DMS114 treated with DMSO at 0.1 percent for 48 hours (cell line): ENCODE results near the gene TRERF1.

Experiments
- DNase-seq: peaks from one replicate; lab custom pipeline; 2025; ENCODE audit not compliant: unreplicated experiment; lab: John Stamatoyannopoulos, UW

The TRERF1 gene

DNA sequence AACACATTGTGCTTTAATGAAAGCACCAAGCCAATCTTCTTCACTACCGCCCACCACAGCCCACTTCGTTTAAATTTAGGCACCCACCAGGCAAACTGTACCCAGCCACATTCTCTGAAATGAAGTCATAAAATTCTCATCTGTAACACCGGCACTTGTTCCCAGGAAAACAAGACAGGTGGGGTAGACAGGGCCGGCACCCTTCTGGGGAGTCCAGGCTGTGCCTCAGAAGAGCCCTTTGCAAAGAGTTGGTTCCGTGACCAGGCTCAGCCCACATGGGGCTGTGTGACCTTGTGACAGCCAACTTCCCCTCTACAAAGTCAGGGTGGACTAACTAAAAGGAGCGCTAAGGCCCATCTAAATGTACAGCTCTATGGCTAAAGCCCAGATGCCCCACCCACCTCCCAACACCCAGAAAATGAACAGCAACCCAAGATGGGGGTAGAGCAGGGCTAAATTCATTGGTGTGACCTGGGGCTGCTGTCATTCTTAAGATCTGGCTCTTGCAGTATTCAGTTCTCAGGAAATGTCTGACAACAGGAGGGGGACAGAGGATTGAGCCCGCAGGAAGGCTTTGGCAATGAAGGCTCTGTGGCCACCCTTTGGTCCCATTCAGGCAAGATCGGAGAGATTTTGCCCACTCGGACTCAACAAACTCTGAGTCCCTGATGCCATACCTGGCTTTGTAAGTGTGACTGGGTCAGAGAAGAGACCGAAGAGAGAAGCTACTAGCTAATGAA is 56.7 kb downstream of the TRERF1 start:
- DNase-seq, result no peak

DNA sequence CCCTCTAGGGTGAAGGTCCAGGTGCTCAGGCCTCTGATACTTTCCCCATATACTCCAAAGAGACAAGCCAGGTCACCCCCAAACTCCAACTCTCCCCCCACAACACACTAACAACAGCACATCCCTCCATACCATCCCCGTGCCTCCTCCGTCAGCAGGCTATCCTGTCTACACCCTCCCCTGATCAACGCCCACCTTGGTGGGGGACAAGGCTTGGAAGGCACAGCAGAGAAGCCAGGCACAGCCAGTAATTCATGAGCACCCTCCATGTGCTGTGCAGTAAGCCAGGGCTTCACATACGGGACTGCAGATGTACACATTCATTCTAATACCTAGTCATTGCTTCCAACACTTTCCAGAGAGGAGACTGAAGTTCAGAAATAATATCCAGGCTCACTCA is 57.6 kb downstream of the TRERF1 start:
- DNase-seq, result no peak

DNA sequence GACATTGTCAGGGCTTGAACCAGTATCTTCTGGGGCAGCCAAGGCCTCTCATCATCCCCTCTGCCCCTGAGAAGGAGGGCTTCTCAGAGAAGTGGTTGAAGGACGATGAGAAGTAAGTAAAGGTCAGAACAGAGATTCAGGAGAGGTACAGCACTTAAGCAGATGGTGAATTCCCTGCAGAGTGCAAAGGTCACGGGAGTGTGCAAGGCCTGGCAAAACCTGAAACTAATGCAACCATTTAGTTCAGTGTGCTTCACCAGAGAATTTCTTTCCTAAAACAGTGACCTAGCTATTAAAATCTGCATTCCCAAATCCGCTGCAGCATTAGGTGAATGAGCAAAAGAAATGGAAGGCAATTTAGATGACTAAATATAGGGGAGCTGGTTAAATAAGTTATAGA is 58.4 kb downstream of the TRERF1 start:
- DNase-seq, result no peak

DNA sequence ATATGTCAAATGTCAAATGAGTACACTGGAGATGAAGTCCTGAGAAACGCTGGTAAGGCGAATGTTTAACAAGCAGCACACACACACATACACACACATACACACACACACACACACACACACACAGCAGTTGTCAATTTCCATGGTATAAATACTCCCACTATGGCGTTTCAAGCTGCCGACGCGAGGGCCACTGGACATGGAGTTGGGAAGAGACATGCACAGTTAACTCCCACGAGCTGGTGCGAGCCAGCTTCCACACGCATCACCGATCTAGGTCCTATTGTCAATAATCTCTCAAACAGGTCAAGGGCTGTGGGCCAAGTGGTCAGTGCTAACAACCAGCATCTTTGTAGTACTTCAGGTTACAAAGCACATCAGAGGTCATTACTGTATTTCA is 58.9 kb downstream of the TRERF1 start:
- no peak for DNase-seq

DNA sequence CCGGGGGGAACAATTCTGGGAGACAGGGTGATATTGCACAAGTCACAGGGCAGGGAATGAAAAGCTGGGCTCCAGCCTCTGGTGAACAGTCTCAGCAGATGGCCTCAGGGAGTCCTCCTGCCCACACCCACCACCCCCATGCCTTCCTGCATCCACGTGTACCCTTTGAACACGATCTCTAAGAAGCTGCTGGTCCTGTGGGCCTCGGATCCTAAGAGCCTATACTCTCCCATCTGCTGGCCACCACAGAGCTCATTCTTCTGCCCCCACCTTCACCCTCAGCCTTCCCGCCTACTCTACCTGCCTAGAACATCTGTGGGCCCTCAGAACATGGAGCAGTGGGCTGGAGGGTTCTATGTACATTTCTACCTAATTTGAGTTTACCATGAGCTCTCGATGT is 60.3 kb downstream of the TRERF1 start:
- no peak for DNase-seq

DNA sequence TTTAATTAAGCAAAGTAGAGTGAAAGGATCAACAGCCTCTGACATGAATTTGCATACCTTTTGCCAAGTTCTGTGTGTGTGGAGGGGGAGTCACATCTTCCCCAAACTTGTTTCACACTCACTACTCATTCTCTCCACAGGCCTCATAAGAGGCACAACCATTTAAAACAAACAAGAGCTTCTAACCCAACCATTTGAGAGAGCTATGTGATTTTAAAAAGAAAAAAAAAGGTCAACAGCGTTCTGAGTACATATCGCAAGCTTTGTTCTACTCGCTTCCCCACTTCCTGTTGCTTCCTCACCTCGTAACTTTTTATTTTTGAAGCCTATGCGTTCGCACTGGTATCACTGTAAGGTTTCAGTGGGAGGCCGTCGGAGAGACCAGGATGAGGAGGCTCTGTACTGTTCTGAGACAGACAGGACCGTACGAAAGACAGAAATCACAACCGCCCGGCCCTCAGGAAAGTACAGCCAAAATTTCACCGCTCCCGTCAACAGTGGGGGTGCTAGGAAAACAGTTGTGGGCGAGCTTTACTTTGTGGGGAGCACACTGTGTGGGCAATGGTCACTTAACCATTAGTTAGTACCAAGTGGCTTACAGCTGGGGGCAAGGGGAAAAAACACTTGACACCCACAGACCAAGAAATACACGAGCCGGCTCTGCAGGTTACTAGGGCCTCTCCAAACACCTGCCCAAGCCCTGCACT is 61.3 kb downstream of the TRERF1 start:
- no peak for DNase-seq

DNA sequence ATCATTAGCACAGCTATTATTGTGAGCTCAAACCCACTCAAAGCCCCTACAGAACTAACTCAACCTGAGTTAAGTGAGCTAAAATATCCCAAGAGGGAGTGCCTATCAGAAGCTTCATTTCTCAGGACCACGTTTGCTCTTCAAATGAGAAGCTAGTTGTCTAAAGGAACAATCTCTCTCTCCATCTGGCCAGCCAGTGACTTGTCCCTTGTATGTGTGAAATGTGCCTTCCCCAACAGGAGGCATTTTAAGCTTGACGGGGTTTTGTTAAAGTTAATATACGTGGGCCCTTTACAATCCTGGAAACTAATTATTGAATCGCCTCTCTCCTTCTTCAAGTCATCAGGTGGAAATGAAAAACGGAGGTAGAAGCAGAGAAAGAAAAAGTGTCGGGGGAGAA is 62.0 kb downstream of the TRERF1 start:
- no peak for DNase-seq

DNA sequence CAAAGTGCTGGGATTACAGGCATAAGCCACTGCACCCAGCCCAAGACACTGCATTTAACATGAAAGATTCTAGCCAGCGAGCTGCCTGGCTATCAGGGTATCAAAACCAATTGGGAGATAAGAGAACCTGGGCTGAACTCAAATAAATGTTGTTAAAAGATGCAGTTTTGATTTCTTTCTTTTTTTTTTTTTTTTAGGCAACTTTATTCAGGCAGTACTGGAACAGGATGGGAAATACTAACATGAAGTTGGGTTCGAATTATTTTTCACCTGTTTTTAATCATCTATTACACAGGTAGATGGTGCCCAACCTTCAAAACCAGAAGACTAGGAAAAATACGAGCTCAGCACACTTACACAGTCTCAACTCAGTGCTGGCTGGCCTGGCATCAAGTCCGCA is 63.7 kb downstream of the TRERF1 start:
- no peak for DNase-seq

DNA sequence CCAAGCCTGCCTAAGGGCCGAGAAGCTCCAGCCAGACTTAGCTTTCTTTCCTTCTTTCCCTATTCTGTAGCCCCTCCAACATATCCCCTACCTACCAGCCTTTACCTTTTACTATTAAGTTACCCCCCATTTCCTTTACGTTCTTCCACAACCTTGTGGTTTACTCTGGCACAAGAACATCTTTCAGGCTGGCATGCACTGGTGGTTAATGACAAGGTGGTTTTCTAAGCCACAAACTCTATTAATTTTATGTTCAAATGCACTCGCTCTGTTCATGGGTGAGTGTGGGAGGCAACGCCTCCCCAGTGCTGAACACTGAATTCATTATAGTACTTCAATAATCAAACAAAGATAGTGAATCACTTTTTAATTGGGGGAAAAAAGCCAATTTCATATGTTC is 64.4 kb downstream of the TRERF1 start:
- no peak for DNase-seq

DNA sequence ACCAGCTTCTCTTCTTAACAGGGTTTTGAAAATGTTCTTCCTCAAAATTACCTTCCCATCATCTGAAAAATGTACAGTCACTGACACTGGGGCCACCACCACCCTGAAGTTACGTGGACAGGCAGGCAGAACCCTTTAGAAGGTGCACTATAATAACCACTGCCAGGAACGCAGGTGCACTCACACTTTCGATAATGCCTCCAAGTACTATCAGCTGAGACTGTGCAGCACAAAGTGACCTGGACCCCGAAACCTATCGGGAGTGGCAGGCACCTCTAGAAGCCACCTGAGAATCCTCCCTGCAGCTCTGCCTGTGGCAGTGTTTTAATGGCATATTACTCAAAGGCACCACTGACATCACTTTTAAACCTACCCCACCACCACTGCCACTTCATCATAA is 66.4 kb downstream of the TRERF1 start:
- no peak for DNase-seq

DNA sequence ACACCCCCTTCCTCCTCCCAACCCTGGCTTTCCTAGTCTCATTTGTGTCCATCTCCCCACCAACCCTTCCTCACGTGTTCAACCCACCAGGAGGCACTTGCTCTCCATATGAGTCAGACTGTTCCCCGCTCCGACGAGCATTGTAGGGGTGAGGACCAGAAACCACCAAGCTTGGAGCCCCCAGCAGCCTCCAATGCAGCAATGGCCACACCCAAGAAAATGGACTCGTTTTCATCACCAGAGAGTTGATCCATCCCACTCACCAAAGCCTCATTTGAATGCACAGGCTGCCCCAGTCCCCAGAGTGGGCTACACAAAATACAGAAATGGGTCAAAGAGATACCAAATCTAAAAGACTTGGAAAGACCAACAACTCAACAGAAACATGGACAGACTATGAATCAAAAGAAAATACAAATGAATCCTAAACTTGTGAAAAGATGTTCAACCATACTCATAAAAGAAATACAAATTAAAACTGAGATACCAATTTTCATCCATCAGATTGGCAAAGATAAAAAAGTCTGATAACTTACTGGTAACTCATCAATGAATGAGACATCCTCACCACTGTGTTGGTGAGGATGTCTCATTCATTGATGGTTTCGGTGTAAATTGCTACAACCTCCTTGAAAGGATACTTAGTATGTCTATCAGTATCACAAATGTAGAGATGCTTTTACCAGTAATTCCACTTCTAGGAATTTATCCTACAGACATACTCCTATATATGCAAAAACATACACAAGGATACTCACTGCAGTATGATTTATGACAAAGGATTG is 68.1 kb downstream of the TRERF1 start:
- no peak for DNase-seq

DNA sequence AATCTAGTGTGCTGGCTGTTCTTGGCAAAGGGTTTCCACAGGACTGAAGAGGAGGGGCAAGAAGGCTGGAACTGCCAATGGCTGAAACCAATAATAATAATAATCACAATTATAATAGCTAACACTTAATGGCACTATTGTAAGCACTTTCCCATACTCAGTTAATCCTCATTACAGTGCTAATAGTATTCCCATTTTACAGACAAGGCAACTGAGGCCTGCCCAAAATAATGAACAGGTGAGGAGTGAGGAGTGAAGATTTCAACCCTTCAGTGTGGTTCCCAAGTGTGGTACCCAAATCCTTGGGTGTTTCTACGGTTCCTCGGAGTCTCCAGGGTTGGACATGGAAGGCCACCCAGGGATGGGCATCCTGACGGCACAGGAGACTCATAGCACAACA is 69.9 kb downstream of the TRERF1 start:
- DNase-seq, result no peak

DNA sequence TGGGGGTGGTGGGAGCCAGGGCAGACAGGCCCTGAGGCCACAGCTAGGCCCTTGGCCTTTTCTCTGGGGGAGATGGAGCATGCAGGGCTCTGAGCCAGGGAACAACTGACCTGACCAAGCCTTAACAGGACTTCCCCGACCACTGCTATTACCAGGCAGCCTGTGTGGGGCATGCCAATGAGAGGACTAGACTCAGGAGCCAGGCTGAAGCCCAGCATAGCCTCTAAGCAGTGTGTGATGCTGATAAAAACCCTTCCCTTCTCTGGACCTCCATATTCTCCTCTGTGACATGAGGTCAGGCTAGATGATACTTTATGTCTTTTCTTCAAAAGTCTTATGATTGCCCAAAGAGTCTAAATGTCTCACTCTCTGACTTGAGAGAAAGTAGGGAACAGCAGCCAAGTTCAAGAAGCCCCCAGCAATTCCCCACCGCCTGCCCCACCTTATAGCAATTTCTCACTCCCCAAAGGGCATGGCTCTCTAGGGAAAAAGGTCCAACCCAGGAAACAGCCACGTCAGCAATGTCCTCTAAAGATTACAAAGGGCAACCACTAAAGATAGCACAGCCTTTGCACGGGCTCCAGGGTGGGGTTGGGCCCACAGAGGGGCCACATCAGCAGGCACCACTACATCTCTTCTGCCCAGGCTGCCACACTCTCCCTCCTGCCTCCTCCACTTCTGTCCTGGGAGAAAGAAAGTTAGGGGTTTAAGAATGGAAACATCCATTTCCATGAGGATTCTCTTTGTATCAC is 71.3 kb downstream of the TRERF1 start:
- no peak for DNase-seq

DNA sequence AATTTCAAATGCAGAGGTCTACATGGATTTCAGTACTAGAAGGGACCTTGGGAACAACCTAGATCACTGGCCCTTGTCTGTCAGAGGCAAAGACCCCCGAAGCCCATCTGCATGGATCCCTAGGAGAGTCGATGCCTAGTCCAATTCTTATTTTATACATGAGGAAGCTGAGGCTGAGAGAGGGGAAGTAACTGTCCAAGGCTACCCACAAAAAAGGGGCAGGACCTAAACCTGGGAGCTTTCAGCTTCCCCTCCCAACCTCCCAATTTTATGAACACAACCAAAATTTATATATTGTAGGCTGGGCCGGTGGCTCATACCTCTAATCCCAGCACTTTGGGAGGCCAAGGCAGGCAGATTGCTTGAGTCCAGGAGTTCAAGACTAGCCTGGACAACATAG is 73.2 kb downstream of the TRERF1 start:
- DNase-seq, result no peak

DNA sequence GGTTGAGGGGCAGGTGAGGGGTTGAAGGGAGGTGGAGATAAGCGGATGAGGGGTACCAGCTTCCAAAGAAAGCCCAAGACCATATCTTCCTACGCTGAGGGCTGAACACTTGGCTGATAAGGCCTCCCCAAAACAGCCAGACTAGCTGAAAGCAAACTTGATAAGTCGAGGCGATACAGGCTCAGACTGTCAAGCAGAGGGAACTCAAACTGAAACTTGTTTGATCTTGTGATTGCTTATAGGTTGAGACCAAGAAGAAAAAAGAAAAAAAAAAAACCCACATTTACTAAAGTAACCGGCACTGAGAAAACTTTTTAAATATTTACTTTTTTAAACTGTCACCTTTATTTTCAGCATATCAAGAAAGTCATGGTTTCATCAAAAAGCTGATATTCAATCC is 73.6 kb downstream of the TRERF1 start:
- no peak for DNase-seq

DNA sequence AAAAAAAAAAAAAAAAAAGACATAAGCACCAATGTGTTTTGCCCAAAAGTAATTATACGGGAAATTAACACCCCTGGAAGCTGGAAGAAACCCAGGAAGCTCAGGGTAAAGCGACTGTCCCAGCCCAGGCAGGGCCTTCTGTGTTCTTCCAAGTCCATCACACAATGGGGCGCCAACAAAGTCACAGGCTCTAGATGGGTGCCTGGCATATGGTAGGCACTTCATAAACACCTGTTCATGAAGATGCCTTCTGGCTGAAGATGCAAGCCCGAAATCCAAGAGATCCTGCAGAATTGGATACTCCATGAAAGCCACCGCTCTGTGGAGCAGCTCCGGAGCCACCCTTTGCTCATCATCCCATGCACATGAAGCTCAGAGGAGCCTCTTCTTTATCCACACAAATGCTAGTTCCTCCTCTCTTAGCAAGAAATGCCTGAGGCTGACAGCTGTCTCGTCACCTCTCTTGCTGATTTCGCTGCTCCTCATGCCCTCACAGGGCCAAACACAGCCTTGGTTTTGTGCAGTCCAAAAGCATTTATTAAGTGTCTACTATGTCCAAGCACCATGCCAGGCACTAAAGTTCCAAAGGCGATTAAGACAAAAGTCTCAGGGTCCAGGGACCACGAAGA is 76.6 kb downstream of the TRERF1 start:
- no peak for DNase-seq

DNA sequence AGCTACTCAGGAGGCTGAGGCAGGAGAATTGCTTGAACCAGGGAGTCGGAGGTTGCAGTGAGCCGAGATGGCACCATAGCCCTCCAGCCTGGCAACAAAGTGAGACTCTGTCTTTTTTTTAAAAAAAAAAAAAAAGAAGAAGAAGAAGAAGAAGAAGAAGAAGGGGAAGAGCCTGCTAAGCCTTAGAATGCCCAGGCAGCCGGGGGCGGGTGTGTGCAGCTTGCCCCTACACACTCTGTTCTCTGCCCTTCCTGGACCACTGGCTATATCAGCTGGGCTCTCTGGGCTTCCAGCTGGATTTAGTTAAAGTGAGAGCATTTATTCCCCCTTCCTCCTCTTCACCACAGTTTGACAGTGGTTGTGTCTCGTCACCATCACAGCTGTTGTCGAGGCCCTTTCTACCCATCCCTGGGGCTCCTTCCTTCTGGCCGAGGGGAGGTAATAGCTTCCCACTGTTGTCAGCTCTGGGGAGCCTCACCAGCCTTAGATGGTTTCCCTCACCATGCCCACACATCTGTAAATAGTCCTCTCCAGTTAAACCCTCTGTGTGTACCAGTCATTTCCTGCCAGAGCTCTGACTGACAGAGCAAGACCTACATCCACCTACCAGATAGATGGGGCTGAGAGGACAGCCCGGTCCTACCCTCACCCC is 77.6 kb downstream of the TRERF1 start:
- no peak for DNase-seq

DNA sequence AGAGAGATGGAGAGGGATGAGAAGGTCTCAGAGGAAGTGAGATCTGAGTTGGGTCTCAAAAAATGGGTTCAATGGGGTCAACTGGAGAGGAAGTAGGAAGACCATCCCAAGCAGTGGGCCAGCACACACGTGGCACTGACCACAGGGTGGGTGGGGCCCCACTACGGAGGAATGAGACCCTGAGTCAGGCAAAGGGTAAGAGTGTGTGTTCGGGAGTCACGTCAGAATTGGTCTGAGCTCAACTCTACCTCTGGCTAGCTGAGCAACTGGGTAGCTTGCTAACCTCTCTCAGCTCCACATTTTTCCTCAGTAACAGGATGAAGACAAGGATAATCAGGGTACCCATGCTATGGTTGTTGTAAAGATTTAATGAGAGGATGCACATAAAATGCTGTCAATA is 79.0 kb downstream of the TRERF1 start:
- no peak for DNase-seq

DNA sequence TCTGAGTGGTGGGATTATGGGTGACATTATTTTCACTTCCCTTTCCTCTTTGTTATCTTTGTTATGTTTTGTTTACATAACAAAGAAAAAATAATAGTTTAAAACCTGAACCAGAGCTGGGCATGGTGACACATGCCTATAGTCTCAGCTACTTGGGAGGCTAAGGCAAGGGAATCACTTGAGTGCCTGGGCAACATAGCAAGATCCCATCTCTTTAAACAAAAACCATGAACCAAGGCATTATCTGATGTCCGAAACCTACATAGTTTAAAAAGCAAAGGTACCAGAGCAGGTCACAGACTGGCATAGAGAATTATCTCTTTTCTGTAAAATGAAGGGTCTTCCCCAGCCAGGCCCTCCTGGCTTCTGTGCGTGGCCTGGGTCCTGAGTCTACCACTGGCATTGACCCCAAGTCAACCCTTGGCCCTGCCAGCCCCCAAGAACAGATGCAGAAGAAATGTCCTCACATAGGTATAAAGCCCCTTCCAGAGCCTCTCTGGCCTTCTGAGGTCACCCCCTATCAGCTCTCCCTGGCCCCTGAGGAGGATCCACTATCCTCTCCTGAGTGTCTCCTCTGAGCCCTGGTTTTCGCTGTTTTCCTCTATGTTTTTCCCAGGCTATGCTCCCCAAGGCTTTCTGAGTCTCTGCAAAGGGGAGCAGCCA is 81.3 kb downstream of the TRERF1 start:
- no peak for DNase-seq

DNA sequence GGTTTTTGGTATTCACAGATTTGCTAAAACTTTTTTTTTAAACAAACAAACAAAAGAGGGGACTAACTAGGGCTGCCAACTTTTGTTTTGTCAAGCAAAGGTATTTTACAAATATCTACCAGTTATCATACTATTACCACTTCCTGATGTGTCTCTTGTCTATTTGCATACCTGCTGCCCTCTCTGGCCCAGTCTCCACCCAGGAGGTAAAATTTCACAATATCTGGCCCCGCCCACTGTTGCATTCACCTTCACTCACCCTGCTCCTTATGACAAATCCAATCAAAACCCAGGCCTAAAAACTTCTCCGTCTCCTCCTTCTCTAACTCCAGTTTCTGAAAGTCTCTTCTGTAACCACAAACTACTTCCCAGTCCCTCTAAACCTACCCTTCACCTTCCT is 82.2 kb downstream of the TRERF1 start:
- DNase-seq, result no peak
